ENCODE results near the gene ANKRD30BL. TPM values are rescaled to one million over a fixed set of nuclear protein-coding genes. Genes with fewer than 3 reads are reported as not detected.
"Not testable (repeated sequence)": the region's sequence is repeated elsewhere in the genome, so short reads cannot be mapped to it uniquely, and the experiment has no call there.

ANKRD30BL gene, protein sequence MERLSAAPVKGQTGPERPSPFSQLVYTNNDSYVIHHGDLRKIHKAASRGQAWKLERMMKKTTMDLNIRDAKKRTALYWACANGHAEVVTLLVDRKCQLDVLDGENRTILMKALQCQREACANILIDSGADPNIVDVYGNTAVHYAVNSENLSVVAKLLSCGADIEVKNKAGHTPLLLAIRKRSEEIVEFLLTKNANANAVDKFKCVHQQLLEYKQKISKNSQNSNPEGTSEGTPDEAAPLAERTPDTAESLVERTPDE
- total RNA-seq = not detected
- polyA plus RNA-seq = not detected
- total RNA-seq = not detected

DNA sequence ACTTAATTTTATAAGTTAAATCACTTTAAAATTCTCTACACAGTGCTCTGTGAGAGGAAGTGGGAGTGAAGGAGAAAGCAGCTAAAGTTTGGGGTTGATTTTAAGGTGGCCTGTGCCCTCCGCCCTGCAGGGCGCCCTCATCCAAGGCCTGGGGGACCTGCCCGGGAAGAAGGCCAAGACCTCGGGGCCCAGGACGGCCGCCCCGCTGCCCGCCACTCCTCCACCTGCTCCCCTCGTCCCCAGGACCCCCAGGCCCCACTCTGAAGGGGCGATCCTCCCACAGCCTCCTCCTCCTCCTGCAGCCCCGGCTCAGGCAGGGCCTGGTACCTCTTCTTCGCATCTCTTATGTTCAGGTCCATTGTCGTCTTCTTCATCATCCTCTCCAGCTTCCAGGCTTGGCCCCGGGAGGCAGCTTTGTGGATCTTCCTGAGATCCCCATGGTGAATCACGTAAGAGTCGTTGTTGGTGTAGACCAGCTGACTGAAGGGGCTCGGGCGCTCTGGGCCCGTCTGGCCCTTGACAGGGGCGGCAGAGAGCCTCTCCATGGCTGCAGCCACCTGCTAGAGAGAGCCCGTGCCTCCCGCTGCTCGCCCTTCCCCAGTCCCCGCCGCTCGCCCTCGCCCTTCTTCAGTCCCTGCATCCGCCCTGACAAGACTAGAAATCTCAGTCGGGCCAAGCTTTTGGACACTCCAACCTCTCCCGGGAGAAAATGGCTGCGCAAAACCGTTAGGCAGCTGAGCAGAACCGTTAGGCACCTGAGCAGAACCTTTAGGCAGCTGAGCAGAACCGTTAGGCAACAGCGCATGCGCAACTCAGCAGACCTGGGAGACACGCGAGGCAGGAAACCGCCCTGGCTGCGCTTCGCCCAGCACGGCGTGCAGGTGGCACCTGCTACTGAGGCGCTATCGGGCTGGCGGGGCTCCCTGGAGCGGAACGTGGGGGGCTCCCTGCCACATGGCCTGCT lies at the start of gene ANKRD30BL:
Gene ANKRD30BL, minus strand, starts transcription at position 792 of the 964 bp plus-strand sequence. Its CDS starts 247 bp downstream, at position 545.
- H3K4me3 Mint-ChIP-seq; ATAC-seq; CTCF ChIA-PET; H3K27ac Mint-ChIP-seq; H3K9me3 Mint-ChIP-seq; H3K9me3 ChIP-seq (ENCODE audit: control insufficient read depth in 2 of 3, low read length in 3 of 3); POLR2A ChIA-PET; H3K27me3 Mint-ChIP-seq; H3K27me3 ChIP-seq (ENCODE audit: control insufficient read depth in 2 of 2, insufficient read depth in 2 of 2, low read length in 2 of 2); H3K27ac ChIP-seq (ENCODE audit: low read depth, low read length); H3K36me3 ChIP-seq (ENCODE audit: control insufficient read depth in 2 of 3, insufficient read depth in 3 of 3, low read length in 3 of 3); H3K4me1 Mint-ChIP-seq; H3K4me3 ChIP-seq (ENCODE audit: low read length); H3K4me1 ChIP-seq (ENCODE audit: control insufficient read depth in 2 of 2, insufficient read depth in 2 of 2, low read length in 2 of 2); intact Hi-C loops (cut with micrococcal nuclease); DNase-seq; H3K36me3 Mint-ChIP-seq: not testable (repeated sequence)

DNA sequence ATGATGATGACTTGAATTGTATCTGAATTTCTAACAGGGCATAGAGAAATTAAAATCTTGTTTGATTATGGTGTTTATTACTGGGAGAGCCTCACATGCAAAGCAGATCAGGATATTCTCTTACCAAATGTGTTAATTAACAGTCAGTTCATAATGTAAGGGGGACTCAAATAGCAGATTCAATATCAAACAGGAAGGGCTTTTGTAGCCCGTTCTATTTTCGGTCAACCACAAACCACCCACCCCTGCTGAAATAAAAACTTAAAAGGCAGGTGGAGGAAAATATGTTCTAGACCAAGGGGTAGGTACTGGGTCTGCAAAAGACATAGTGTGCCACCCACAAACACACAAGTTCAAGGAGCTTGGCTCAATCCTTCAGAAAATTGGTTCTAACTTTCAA lies 41.1 kb upstream of the ANKRD30BL start:
- H3K36me3 Mint-ChIP-seq; H3K27me3 ChIP-seq (ENCODE audit: control insufficient read depth in 2 of 2, insufficient read depth in 2 of 2, low read length in 2 of 2); H3K4me3 Mint-ChIP-seq; H3K4me3 ChIP-seq (ENCODE audit: low read length); H3K36me3 ChIP-seq (ENCODE audit: control insufficient read depth in 2 of 3, insufficient read depth in 3 of 3, low read length in 3 of 3); H3K9me3 Mint-ChIP-seq; POLR2A ChIA-PET; H3K27me3 Mint-ChIP-seq; H3K27ac ChIP-seq (ENCODE audit: low read depth, low read length); H3K4me1 ChIP-seq (ENCODE audit: control insufficient read depth in 2 of 2, insufficient read depth in 2 of 2, low read length in 2 of 2); H3K27ac Mint-ChIP-seq; intact Hi-C loops (cut with micrococcal nuclease); CTCF ChIA-PET; H3K4me1 Mint-ChIP-seq; ATAC-seq; DNase-seq; H3K9me3 ChIP-seq (ENCODE audit: control insufficient read depth in 2 of 3, low read length in 3 of 3): not testable (repeated sequence)

DNA sequence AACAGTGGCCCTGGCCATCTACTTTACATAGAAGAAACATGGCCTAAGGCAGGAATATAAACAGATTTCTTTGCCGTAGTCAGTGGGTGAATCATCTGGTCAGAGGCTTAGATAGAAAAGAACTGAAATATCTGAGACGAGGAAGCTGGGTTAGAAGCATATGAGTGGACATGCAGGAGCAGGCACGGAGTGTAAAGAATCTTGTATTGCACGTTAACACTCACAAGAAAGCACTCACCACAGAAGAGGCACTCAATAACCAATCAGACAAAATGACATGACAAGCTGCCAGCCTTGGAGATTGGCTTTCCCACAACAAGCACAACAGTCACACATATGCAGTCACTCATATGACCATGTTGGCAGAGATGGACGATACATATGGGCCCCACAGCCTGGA lies 31.1 kb upstream of the ANKRD30BL start:
- H3K27ac Mint-ChIP-seq; H3K9me3 ChIP-seq (ENCODE audit: control insufficient read depth in 2 of 3, low read length in 3 of 3); H3K4me1 Mint-ChIP-seq; H3K36me3 Mint-ChIP-seq; H3K36me3 ChIP-seq (ENCODE audit: control insufficient read depth in 2 of 3, insufficient read depth in 3 of 3, low read length in 3 of 3); H3K27me3 ChIP-seq (ENCODE audit: control insufficient read depth in 2 of 2, insufficient read depth in 2 of 2, low read length in 2 of 2); POLR2A ChIA-PET; H3K9me3 Mint-ChIP-seq; H3K4me3 ChIP-seq (ENCODE audit: low read length); DNase-seq; ATAC-seq; CTCF ChIA-PET; H3K4me3 Mint-ChIP-seq; intact Hi-C loops (cut with micrococcal nuclease); H3K27me3 Mint-ChIP-seq; H3K27ac ChIP-seq (ENCODE audit: low read depth, low read length); H3K4me1 ChIP-seq (ENCODE audit: control insufficient read depth in 2 of 2, insufficient read depth in 2 of 2, low read length in 2 of 2): not testable (repeated sequence)

DNA sequence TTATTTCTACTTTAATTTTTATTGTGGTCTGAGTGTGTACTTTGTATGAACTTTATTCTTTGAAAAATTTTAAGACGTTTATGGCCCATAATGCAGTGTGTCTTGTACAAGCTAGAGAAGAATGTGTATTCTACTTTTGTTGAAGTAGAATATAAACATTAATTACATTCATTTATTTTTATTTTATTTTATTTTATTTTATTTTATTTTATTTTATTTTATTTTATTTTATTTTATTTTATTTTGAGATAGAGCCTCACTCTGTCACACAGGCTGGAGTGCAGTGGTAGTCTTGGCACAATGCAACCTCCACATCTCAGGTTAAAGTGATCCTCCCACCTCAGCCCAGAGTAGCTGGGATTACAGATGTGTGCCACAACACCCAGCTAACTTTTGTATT lies 5.3 kb upstream of the ANKRD30BL start:
- H3K4me3 ChIP-seq (ENCODE audit: low read length); H3K27ac ChIP-seq (ENCODE audit: low read depth, low read length); H3K27ac Mint-ChIP-seq; ATAC-seq; POLR2A ChIA-PET; H3K9me3 ChIP-seq (ENCODE audit: control insufficient read depth in 2 of 3, low read length in 3 of 3); H3K4me3 Mint-ChIP-seq; DNase-seq; H3K4me1 ChIP-seq (ENCODE audit: control insufficient read depth in 2 of 2, insufficient read depth in 2 of 2, low read length in 2 of 2); H3K4me1 Mint-ChIP-seq; H3K27me3 ChIP-seq (ENCODE audit: control insufficient read depth in 2 of 2, insufficient read depth in 2 of 2, low read length in 2 of 2); CTCF ChIA-PET; H3K36me3 ChIP-seq (ENCODE audit: control insufficient read depth in 2 of 3, insufficient read depth in 3 of 3, low read length in 3 of 3); H3K9me3 Mint-ChIP-seq; H3K27me3 Mint-ChIP-seq; H3K36me3 Mint-ChIP-seq; intact Hi-C loops (cut with micrococcal nuclease): not testable (repeated sequence)

DNA sequence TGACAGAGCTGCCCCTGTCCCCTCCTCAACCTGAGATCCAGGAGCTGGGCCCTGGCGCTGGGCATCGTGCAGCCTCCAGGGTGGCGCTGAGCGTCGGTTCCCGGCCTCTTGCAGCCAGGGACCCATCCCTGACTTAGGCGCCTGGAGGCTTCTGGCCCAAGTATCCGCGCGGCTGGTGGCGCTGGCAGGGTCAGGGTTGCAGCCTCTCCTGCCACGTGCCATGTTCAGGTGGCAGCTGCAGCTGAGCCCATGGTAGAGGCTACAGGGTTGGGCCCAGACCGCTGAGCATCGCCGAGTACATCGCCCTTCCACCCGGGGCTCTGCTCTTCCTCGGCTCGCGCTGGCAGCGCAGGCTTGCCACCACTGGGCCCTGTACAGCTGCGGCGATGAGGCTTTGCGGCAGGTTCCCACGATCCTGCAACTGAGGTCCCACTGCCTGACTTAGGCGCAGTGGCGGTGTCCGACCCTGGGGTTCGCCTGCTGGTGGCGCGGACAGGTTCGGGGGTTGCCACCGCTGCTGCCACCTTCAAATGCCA lies 441 bp upstream of the ANKRD30BL start:
- DNase-seq; H3K9me3 ChIP-seq (ENCODE audit: control insufficient read depth in 2 of 3, low read length in 3 of 3); H3K36me3 Mint-ChIP-seq; H3K4me3 Mint-ChIP-seq; H3K9me3 Mint-ChIP-seq; intact Hi-C loops (cut with micrococcal nuclease); H3K27me3 ChIP-seq (ENCODE audit: control insufficient read depth in 2 of 2, insufficient read depth in 2 of 2, low read length in 2 of 2); H3K4me3 ChIP-seq (ENCODE audit: low read length); POLR2A ChIA-PET; ATAC-seq; CTCF ChIA-PET; H3K27ac ChIP-seq (ENCODE audit: low read depth, low read length); H3K36me3 ChIP-seq (ENCODE audit: control insufficient read depth in 2 of 3, insufficient read depth in 3 of 3, low read length in 3 of 3); H3K4me1 ChIP-seq (ENCODE audit: control insufficient read depth in 2 of 2, insufficient read depth in 2 of 2, low read length in 2 of 2); H3K4me1 Mint-ChIP-seq; H3K27me3 Mint-ChIP-seq; H3K27ac Mint-ChIP-seq: not testable (repeated sequence)

DNA sequence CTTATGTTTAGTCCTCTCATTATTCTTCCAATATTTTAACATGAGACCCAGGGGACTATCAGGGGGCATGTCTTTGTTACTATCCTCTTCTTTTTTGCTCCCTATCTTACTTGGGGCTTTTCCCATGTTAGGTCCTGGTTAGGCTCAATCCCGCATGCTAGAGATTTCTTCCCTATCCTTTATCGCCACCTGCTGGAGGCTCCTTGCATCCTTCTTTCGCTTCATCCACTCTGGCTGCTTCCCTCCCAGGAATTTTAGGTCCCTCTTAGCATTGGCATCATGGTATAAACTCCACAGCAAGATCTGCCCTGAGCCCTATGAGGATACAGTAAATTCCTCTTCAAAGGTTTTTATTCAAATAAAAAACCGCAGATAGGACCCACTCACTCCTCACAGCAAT lies 15.0 kb downstream of the ANKRD30BL start:
- H3K9me3 Mint-ChIP-seq; H3K27me3 ChIP-seq (ENCODE audit: control insufficient read depth in 2 of 2, insufficient read depth in 2 of 2, low read length in 2 of 2); DNase-seq; H3K4me3 ChIP-seq (ENCODE audit: low read length); H3K27ac Mint-ChIP-seq; H3K4me1 ChIP-seq (ENCODE audit: control insufficient read depth in 2 of 2, insufficient read depth in 2 of 2, low read length in 2 of 2); ATAC-seq; CTCF ChIA-PET; H3K9me3 ChIP-seq (ENCODE audit: control insufficient read depth in 2 of 3, low read length in 3 of 3); H3K4me3 Mint-ChIP-seq; POLR2A ChIA-PET; H3K36me3 ChIP-seq (ENCODE audit: control insufficient read depth in 2 of 3, insufficient read depth in 3 of 3, low read length in 3 of 3); H3K27me3 Mint-ChIP-seq; H3K36me3 Mint-ChIP-seq; H3K4me1 Mint-ChIP-seq; H3K27ac ChIP-seq (ENCODE audit: low read depth, low read length): not testable (repeated sequence)
- intact Hi-C loops (cut with micrococcal nuclease) = loop anchor here (5.0 to 10.0 kb wide), 2 partner anchors 474 to 732 kb away; no protein-coding TSS in a partner anchor

Data from naive thymus-derived CD4-positive, alpha-beta T cell (primary cell).